Type B pancreatic cell (in vitro differentiated cells): ENCODE results near the gene SCAMP1. TPM values are rescaled to one million over a fixed set of nuclear protein-coding genes. Genes with fewer than 3 reads are reported as not detected.

Source experiments
- DNase-seq: peaks from one replicate; pipeline ENCODE4 v3.0.0; 2021; ENCODE audit warnings: mixed read lengths; ENCODE audit not compliant: unreplicated experiment; ENCODE audit errors: extremely low spot score
- H3K27ac Mint-ChIP-seq: 2 replicates; pipeline ENCODE4 v1.8.0; 2021; ENCODE audit warnings: mild to moderate bottlenecking, mixed read lengths
- H3K27me3 Mint-ChIP-seq: 2 replicates; pipeline ENCODE4 v1.8.0; 2021; ENCODE audit warnings: mixed read lengths
- H3K36me3 Mint-ChIP-seq: 2 replicates; pipeline ENCODE4 v1.8.0; 2021; ENCODE audit warnings: mixed read lengths
- H3K4me1 Mint-ChIP-seq: one replicate; pipeline ENCODE4 v1.8.0; 2021; ENCODE audit warnings: mixed read lengths; ENCODE audit not compliant: unreplicated experiment
- H3K4me3 Mint-ChIP-seq: 2 replicates; pipeline ENCODE4 v1.8.0; 2021; ENCODE audit warnings: mild to moderate bottlenecking, mixed read lengths
- H3K9me3 Mint-ChIP-seq: 2 replicates; pipeline ENCODE4 v1.8.0; 2021; ENCODE audit warnings: mixed read lengths
- CTCF ChIP-seq: fragments of 200-600 bp; sonication (generic); conservative IDR thresholded peaks from 2 replicates; pipeline ENCODE4 v1.5.0; 2021; ENCODE audit warnings: antibody characterized with exemption, mild to moderate bottlenecking
- long read RNA-seq: library from polyadenylated mRNA; unstranded; transcript quantifications from one replicate; pipeline ENCODE4 v2.0.0, GENCODE V29; 2020
- total RNA-seq: library from RNA; stranded (reverse); gene quantifications from 2 replicates; pipeline ENCODE4 v1.2.1, GENCODE V29; 2021; ENCODE audit warnings: low replicate concordance

The SCAMP1 gene, protein sequence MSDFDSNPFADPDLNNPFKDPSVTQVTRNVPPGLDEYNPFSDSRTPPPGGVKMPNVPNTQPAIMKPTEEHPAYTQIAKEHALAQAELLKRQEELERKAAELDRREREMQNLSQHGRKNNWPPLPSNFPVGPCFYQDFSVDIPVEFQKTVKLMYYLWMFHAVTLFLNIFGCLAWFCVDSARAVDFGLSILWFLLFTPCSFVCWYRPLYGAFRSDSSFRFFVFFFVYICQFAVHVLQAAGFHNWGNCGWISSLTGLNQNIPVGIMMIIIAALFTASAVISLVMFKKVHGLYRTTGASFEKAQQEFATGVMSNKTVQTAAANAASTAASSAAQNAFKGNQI
- 41.3 and 50.8 TPM in 2 replicates for total RNA-seq
- long read RNA-seq, full-length matches to known transcripts: 115 of 139 reads
- long read RNA-seq, partial matches to known transcripts: 1 of 139 reads
- long read RNA-seq, other reads (novel, unspliced or antisense): 23 of 139 reads

DNA sequence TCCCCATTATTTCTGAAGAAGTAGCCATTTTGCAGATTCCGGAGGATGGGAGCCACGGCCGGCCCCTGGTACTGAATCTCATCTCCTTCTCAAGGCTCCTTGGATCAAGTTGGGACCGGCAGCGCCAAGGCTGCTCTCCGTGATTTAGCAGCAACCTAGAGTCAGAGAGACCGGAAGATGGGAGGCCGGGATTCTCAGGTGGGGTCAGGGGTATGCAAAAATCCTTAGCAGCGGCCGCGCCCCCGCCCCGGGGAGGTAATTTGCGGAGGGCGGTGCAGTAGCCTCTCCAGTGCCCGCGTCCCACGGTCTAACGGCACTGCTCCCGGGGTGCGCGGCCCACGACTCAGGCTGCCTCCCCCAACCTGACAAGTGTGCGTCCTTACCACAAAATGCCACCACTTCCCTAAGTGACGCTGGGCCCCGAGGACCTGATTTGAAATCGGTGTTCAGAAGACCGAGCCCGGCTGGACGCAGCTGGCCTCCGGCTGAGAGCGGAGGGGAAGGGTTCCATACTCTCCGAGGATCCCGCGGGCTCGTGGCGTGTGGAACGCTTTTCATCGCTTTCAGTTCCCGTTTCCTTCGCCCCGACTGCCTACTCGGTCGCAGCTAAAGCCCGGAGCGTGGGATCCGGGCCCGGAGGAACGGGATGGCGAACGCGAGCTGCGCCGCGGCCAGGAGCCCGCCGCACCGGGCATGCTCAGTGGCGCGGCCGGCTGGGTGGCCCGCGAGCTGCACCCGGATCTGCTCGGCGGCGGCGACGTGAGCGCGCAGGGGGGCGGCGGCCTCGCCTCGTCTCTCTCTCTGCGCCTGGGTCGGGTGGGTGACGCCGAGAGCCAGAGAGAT, at the start of gene SCAMP1:
Gene SCAMP1, plus strand, starts transcription at position 787 of the 843 bp plus-strand sequence. Its CDS starts 55 bp downstream, at position 842.
- Mint-ChIP-seq H3K4me1 (peaks cover 32% of the 10 kb centered on the region), H3K27me3 (no peaks in the 10 kb centered on the region), H3K36me3 (peaks cover 9% of the 10 kb centered on the region), H3K9me3 (no peaks in the 10 kb centered on the region), H3K4me3 (peak within 1 kb of the TSS; percentile 97), H3K27ac (peak within 1 kb of the TSS; percentile 92)
- TF ChIP-seq CTCF: peak; percentile 53
- peak; percentile 96 for DNase-seq

DNA sequence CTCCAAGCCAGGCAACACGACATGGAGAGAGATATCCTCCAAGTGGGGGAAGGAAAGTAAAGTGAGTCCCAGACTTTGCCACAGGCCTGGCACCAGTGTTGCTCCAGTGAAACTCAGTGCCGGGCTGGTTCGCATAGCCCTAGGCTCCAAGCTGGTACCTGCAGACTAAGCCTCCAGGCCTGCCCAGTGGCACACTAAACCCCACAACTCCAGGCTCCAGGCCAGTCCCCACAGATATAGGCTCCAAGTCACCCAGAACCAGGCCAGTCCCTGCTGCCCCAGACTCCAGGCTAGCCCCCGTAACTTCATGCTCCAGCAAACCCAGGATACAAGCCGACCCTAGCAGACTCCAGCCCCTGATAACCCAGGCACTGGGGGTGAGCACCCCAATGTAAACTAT, 42.9 kb upstream of the SCAMP1 start:
- no peak overlapping the region for H3K27ac Mint-ChIP-seq
- H3K4me3 Mint-ChIP-seq: no peak overlapping the region
- DNase-seq: no peak
- H3K9me3 Mint-ChIP-seq: peaks cover 15% of the 10 kb centered on the region
- no peak for TF ChIP-seq CTCF
- no peaks in the 10 kb centered on the region for H3K27me3 Mint-ChIP-seq
- H3K36me3 Mint-ChIP-seq: no peaks in the 10 kb centered on the region
- no peaks in the 10 kb centered on the region for H3K4me1 Mint-ChIP-seq

- no peak for DNase-seq
- Mint-ChIP-seq H3K27me3 (no peaks in the 10 kb centered on the region), H3K4me1 (no peaks in the 10 kb centered on the region), H3K36me3 (no peaks in the 10 kb centered on the region), H3K9me3 (peaks cover 15% of the 10 kb centered on the region), H3K27ac (no peak overlapping the region), H3K4me3 (no peak overlapping the region)
- TF ChIP-seq CTCF: no peak
Measured at GRCh38 chr5:78318337-78318736, 42.1 kb upstream of the SCAMP1 start.

DNA sequence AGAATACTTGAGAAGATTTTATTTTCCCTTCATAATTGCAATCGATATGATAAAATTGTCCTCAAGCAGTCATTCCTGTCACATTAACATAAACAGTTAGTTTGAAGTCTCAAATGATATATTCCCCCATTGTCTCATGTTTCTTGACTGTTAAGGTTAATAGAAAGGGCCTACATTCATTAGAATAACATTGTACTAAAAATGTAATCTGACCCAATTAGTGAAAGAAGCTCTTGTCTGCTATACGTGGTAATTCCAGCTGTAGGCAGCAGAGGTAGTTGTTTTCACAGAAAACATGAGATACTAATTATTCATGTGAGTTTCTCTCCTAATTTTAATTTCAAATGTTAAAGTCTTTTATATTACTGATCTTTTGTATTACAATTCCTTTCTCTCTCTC, 40.0 kb upstream of the SCAMP1 start:
- no peak overlapping the region for H3K4me3 Mint-ChIP-seq
- no peak for DNase-seq
- TF ChIP-seq CTCF: peak; percentile 72
- no peaks in the 10 kb centered on the region for H3K9me3 Mint-ChIP-seq
- H3K4me1 Mint-ChIP-seq: no peaks in the 10 kb centered on the region
- no peak overlapping the region for H3K27ac Mint-ChIP-seq
- no peaks in the 10 kb centered on the region for H3K27me3 Mint-ChIP-seq
- H3K36me3 Mint-ChIP-seq: no peaks in the 10 kb centered on the region

- Mint-ChIP-seq H3K27ac (no peak overlapping the region), H3K4me1 (no peaks in the 10 kb centered on the region), H3K27me3 (peaks cover 4% of the 10 kb centered on the region), H3K9me3 (peaks cover 9% of the 10 kb centered on the region), H3K36me3 (no peaks in the 10 kb centered on the region), H3K4me3 (no peak overlapping the region)
- no peak for DNase-seq
- no peak for TF ChIP-seq CTCF
Measured at GRCh38 chr5:78323241-78323640, 37.2 kb upstream of the SCAMP1 start.
